Heart left ventricle (tissue), 16 donors: ENCODE measurements around the gene FBXW8. TPM values are rescaled to one million over a fixed set of nuclear protein-coding genes. Genes with fewer than 3 reads are reported as not detected.

Source experiments
- ATAC-seq, 4 donors: fragments of 200-7000 bp; cut with Tn5 transposase; one replicate each; pipeline ENCODE4 v1.9.1; 2020 to 2022; ENCODE audit warnings: moderate library complexity in 4 of 4, mild to moderate bottlenecking in 3 of 4, moderate number of reproducible peaks in 1 of 4
- DNase-seq, 5 donors: peaks; one replicate each; pipeline ENCODE4 v3.0.0-alpha.2; 2020
- H3K27ac ChIP-seq, 12 donors: fragments of 200-600 bp; sonication (generic) in 4 of 12; one replicate each; pipeline versions ENCODE4 v1.5.0 to v1.8.0; 2016 to 2022; ENCODE audit warnings: mild to moderate bottlenecking in 2 of 12
- H3K27me3 ChIP-seq, 9 donors: fragments of 200-600 bp; sonication (generic) in 2 of 9; one replicate each; pipeline versions ENCODE4 v1.5.1 to v1.8.0; 2016 to 2022; ENCODE audit warnings: mild to moderate bottlenecking in 3 of 9
- H3K36me3 ChIP-seq, 9 donors: fragments of 200-600 bp; sonication (generic) in 2 of 9; one replicate each; pipeline versions ENCODE4 v1.5.0 to v1.8.0; 2018 to 2022; ENCODE audit warnings: mild to moderate bottlenecking in 2 of 9
- H3K4me1 ChIP-seq, 12 donors: fragments of 200-600 bp; sonication (generic) in 4 of 12; one replicate each; pipeline versions ENCODE4 v1.5.0 to v1.8.0; 2016 to 2022; ENCODE audit warnings: mild to moderate bottlenecking in 3 of 12
- H3K4me3 ChIP-seq, 12 donors: fragments of 200-600 bp; sonication (generic) in 4 of 12; one replicate each; pipeline versions ENCODE4 v1.5.0 to v1.8.0; 2017 to 2022; ENCODE audit warnings: mild to moderate bottlenecking in 9 of 12, moderate library complexity in 4 of 12
- H3K9me3 ChIP-seq, 12 donors: fragments of 200-600 bp; sonication (generic) in 4 of 12; one replicate each; pipeline versions ENCODE4 v1.5.0 to v1.8.0; 2016 to 2022; ENCODE audit warnings: mild to moderate bottlenecking in 1 of 12
- POLR2A ChIP-seq, 2 donors: fragments of 450-650 bp; IDR thresholded peaks; one replicate each; pipeline ENCODE4 v1.6.1; 2017; ENCODE audit warnings: antibody characterized with exemption in 2 of 2, mild to moderate bottlenecking in 2 of 2, moderate library complexity in 2 of 2
- WGBS, 4 donors: extraction: QIAGEN DNeasy Blood & Tissue Kit in 2 of 4; methylation state at CpG; one replicate each; pipeline versions ENCODE4 v1.1.5 to v1.1.7; 2013 to 2018; 5-methylcytosine and 5-hydroxymethylcytosine counted together
- intact Hi-C, 10 donors: fragments of 100-400 bp; cut with DNase I; formaldehyde crosslinking; loops; one replicate each; pipeline versions ENCODE4 v1.11.1 to v1.14.2; 2022
- polyA plus RNA-seq, 2 donors: library from polyadenylated mRNA; stranded (reverse); fragments of 200-250 nt; gene quantifications; one replicate each; pipeline ENCODE4 v1.2.3, GENCODE V29; 2013
- total RNA-seq, 9 donors: library from RNA; depleted of rRNA in 2 of 9; stranded (reverse); fragments of >200 nt in 2 of 9; fragmentation: NEBNext Ultra II Directional in 3 of 9; extraction: Animal tissue kit (Norgen Biotek cat#: 25700) in 3 of 9; gene quantifications; one replicate each; pipeline versions ENCODE4 v1.1.0 to v1.2.4, GENCODE V29; 2016 to 2023
- TF ChIP-seq, protein P1 (sequence below), 12 donors: fragments of 200-600 bp; sonication (generic) in 4 of 12; IDR thresholded peaks; one replicate each; pipeline versions ENCODE4 v1.5.0 to v1.8.0; 2018 to 2022; ENCODE audit warnings: antibody characterized with exemption in 12 of 12, mild to moderate bottlenecking in 5 of 12
- donor health status: ischemic (EF 13 %, LVEDD 7.1; RV severe dilation, severe dysfunction).
- donor health status: healthy with polysubstance abuse.
- donor health status: DM: no; HTN: yes; CAD: no.
- donor health status: DM: no; HTN: no; CAD: no.
- donor health status: ischemic (EF 25% LVEDD 6.9; RV normal size, moderate dysfunction).
- donor health status: ischemic (EF 25% LVEDD 5.7; RV mildly dilated, moderate dysfunction).
- donor health status: healthy.
- donor health status: DM: yes; HTN: yes; CAD: no.
- donor health status: ischemic (EF 35%, LVEDD 5.7; RV mildly dilated, moderate dysfunction).
- donor health status: nonischemic (EF 11% LVEDD 7.7; RV severe dilation, severe dysfunction).
- donor health status: DM: yes; HTN: yes; CAD: no.
- donor health status: PGD.
- donor health status: ischemic (EF 29% LVEDD 5.4; RV normal size, mild dysfunction).
- donor health status: nonischemic (EF 23%, LVEDD 6.1; RV moderate dilation, normal function).

The FBXW8 gene
- total and polyA plus RNA-seq, 11 donors, result 2.4 to 9.7 (median 7.0) TPM

DNA sequence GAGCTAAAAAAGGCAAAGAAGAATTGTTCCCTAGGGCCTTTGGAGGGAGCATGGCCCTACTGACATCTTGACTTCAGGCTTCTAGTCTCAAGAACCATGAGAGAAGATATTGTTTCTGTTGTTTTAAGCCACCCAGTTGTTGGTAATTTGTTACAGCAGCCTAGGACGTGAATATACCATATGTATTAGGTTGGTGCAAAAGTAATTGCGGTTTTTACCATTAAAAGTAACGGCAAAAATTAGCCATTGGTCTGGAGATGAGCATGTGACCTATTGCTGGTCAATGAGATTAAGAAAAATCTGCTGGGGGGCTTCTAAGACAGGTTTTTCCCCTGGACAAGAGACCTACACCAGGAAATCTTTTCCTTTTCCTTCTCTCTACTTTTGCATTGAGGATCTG lies 19.7 kb upstream of the FBXW8 start:
- no peak overlapping the region for H3K27ac ChIP-seq
- peaks cover 0 to 9% (median 0%) of the 10 kb centered on the region in 9 donors for H3K27me3 ChIP-seq
- intact Hi-C loops, result no loop called here
- H3K36me3 ChIP-seq, result no peaks in the 10 kb centered on the region
- ATAC-seq (no peak), DNase-seq (no peak)
- peaks cover 0 to 6% (median 0%) of the 10 kb centered on the region in 12 donors for H3K9me3 ChIP-seq
- no peak overlapping the region for H3K4me3 ChIP-seq
- WGBS, 4 donors, result 88 to 93% (median 89%) methylated on average over 3 of the region's 3 CpGs
- TF ChIP-seq, protein P1, sequence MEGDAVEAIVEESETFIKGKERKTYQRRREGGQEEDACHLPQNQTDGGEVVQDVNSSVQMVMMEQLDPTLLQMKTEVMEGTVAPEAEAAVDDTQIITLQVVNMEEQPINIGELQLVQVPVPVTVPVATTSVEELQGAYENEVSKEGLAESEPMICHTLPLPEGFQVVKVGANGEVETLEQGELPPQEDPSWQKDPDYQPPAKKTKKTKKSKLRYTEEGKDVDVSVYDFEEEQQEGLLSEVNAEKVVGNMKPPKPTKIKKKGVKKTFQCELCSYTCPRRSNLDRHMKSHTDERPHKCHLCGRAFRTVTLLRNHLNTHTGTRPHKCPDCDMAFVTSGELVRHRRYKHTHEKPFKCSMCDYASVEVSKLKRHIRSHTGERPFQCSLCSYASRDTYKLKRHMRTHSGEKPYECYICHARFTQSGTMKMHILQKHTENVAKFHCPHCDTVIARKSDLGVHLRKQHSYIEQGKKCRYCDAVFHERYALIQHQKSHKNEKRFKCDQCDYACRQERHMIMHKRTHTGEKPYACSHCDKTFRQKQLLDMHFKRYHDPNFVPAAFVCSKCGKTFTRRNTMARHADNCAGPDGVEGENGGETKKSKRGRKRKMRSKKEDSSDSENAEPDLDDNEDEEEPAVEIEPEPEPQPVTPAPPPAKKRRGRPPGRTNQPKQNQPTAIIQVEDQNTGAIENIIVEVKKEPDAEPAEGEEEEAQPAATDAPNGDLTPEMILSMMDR (IDR thresholded peaks at IDR 0.05), result no peak
- TF ChIP-seq POLR2A (IDR thresholded peaks at IDR 0.05), result no peak
- no peaks in the 10 kb centered on the region for H3K4me1 ChIP-seq

DNA sequence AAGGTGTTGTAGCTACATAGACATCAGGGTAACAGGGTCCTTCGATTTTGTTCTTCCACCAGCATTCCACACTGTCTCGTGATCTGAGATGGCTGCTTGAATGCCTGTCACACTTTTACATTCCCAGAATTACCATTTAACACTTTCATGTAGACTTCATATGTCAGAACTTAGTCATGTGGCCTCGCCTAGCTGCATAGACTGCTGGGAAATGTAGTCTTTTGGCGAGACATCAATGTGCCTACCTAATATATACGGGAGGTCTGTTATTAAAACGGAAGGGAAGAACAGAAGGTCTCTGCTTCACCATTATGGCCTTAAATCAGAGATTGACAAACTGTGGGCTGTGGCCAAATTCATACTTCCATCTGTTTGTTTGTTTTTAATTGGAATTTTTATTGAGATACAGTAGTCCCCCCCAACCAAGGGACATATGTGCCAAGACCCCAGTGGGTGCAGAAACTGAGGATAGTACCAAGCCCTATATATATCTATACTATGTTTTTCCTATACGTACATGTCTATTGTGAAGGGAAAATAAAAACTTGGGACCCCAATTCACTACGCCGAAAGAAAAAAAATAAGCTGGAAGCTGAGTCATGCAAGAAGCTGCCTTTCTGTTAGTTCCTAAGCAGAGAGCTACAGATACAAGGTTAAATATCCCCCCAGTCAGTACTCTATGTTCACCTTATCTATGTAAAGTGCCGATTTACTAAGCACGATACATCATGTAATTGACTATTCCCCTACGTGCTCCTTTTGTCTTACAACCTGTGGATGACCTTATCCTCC lies 18.2 kb upstream of the FBXW8 start:
- peaks cover 0 to 6% (median 0%) of the 10 kb centered on the region in 12 donors for H3K9me3 ChIP-seq
- intact Hi-C loops, result no loop called here
- no peaks in the 10 kb centered on the region for H3K36me3 ChIP-seq
- H3K4me3 ChIP-seq, result no peak overlapping the region
- WGBS, 4 donors, result 75 to 81% (median 80%) methylated on average over 12 of the region's 12 CpGs
- ATAC-seq (no peak), DNase-seq (no peak)
- H3K4me1 ChIP-seq, result no peaks in the 10 kb centered on the region
- H3K27me3 ChIP-seq, result peaks cover 0 to 9% (median 0%) of the 10 kb centered on the region in 9 donors
- H3K27ac ChIP-seq, result no peak overlapping the region
- TF ChIP-seq POLR2A (IDR thresholded peaks at IDR 0.05), result no peak
- TF ChIP-seq, protein P1 (IDR thresholded peaks at IDR 0.05), result no peak

DNA sequence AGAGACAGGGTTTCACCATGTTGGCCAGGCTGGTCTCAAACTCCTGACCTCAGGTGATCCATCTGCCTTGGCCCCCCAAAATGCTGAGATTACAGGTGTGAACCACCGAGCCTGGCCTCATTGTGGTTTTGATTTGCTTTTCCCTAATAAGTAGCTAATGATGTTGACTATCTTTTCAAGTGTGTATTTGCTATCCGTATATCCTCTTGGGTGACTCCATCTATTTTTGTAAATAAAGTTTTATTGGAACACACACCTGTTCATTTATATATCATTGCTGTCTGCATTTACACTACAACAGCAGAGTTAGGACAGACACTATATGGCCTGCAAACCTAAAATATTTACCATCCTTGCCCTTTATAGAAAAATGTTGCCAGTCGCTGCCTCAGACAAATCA lies 15.8 kb upstream of the FBXW8 start:
- Histone ChIP-seq H3K9me3 (peaks cover 0 to 6% (median 0%) of the 10 kb centered on the region in 12 donors), H3K4me3 (no peak overlapping the region), H3K36me3 (no peaks in the 10 kb centered on the region), H3K27me3 (peaks cover 0 to 19% (median 4%) of the 10 kb centered on the region in 9 donors), H3K27ac (no peak overlapping the region), H3K4me1 (no peaks in the 10 kb centered on the region)
- intact Hi-C loops, result no loop called here
- no peak for ATAC-seq
- TF ChIP-seq, protein P1 (IDR thresholded peaks at IDR 0.05), result no peak
- TF ChIP-seq POLR2A (IDR thresholded peaks at IDR 0.05), result no peak
- WGBS, 4 donors, result 86 to 92% (median 88%) methylated on average over 3 of the region's 3 CpGs
- DNase-seq, result no peak

DNA sequence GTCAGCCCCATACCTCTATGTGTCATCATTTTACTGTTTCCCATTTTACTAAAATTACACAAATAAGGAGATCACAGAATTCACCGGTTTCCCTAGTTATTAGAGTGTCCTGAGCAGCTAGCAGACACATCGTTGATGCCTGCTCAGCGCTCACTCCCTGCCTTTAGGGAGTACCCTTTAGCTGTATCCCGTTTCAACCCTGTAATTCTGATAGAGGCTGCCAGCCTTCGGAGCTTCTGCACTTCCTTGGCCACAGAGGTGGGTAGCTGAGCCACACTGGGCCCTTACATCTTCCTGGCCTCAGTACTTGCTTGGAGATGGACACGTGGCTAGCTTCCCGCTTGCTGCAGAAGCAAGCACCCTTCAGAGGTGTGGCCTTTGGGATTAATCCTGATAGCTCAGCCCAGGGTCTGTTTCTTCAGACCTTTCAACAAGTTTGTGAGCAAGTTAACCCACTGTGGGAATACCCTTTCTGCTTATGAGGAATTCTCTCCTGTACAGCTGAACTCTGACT lies 14.3 kb upstream of the FBXW8 start:
- 57 to 66% (median 64%) methylated on average over 7 of the region's 7 CpGs for WGBS, 4 donors
- TF ChIP-seq, protein P1 (IDR thresholded peaks at IDR 0.05), result no peak
- no peak for TF ChIP-seq POLR2A (IDR thresholded peaks at IDR 0.05)
- intact Hi-C loops, result no loop called here
- ATAC-seq (no peak), DNase-seq (no peak)
- Histone ChIP-seq H3K36me3 (no peaks in the 10 kb centered on the region), H3K4me1 (no peaks in the 10 kb centered on the region), H3K27me3 (peaks cover 0 to 23% (median 6%) of the 10 kb centered on the region in 9 donors), H3K9me3 (no peaks in the 10 kb centered on the region), H3K27ac (no peak overlapping the region), H3K4me3 (no peak overlapping the region)
